ENCODE measurements around the gene LAIR2.

DNA sequence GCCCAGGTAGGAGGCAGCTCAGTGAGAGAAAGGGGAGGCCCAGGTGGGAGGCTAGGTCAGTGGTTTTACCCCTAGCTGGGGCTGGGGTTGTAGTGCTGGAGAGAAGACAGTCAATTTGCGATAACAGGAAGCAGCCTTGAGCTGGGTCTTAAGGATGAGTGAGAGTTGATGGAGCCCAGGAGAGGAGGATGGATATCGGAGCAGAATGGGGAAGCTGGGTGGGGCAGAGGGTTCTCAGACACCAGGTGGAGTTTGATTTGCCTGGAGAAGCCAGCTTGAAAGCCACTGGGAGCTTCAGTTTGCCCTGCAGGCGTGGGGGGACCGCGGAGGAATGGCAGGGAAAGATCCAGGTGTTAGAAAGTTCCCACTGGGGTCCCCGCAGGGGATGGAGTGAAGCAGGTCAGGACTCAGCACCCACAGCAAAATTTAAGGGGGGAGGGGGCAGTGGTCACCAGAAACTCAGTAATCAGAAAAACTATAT lies 28.7 kb upstream of the LAIR2 start:
- TF ChIP-seq, protein P1, sequence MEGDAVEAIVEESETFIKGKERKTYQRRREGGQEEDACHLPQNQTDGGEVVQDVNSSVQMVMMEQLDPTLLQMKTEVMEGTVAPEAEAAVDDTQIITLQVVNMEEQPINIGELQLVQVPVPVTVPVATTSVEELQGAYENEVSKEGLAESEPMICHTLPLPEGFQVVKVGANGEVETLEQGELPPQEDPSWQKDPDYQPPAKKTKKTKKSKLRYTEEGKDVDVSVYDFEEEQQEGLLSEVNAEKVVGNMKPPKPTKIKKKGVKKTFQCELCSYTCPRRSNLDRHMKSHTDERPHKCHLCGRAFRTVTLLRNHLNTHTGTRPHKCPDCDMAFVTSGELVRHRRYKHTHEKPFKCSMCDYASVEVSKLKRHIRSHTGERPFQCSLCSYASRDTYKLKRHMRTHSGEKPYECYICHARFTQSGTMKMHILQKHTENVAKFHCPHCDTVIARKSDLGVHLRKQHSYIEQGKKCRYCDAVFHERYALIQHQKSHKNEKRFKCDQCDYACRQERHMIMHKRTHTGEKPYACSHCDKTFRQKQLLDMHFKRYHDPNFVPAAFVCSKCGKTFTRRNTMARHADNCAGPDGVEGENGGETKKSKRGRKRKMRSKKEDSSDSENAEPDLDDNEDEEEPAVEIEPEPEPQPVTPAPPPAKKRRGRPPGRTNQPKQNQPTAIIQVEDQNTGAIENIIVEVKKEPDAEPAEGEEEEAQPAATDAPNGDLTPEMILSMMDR (IDR thresholded peaks at IDR 0.05): no peak
- no peak for TF ChIP-seq POLR2AphosphoS5 (IDR thresholded peaks at IDR 0.05)
